ENCODE results near the gene GNGT1. TPM values are rescaled to one million over a fixed set of nuclear protein-coding genes. Genes with fewer than 3 reads are reported as not detected.

Gene GNGT1
- total and polyA plus RNA-seq, 4 donors, result not detected

DNA sequence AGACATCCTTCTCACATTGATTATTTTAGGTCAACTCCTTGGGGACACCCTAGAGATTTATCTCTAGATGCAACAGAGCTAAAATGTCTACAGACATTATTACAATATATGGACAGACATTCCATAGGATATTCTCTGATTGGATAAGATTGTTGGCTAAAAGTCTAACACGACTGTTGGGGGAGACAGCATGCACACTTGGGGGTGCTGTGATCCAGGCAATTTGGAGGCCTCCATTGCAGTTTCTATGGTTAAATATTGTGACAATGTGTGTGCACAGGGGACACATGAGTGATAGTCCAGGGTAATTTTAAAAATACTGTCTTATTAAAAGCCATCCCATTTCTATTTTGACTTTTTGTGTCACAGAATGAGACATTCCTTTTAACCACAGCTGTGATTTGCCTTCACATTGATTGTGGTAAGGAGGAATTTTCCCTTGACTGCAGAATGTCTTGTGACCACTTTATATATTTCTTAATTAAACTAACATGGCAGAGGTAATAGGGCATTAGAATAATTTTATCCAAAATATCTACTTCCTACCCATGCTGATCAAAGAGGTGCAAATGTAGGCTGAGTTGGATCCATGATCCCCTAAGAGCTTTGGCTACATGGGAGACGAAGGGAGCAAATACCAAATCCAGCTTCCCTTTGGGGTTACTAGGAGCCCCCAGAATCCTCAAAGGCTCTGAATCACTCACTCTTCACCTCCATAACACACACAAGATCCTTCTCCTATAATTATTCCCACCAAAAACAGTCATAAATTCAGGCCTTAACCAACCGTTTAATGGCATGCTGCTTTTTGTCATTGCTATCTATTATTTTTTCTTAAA is 23.1 kb upstream of the GNGT1 start:
- no peak for DNase-seq
- no peak overlapping the region for H3K27ac ChIP-seq (ENCODE audit: low read depth in 1 of 2, low read length in 1 of 2)
- peaks cover 0 to 3% (median 0%) of the 10 kb centered on the region in 4 donors for H3K9me3 ChIP-seq (ENCODE audit: control insufficient read depth in 4 of 4, insufficient read depth in 3 of 4, low read length in 3 of 4)
- no peak for ATAC-seq (ENCODE audit: insufficient read depth, low FRiP score)
- no peaks in the 10 kb centered on the region for H3K4me1 ChIP-seq (ENCODE audit: control insufficient read depth in 5 of 5, insufficient read depth in 5 of 5, low read length in 5 of 5)
- peaks cover 0 to 13% (median 0%) of the 10 kb centered on the region in 3 donors for H3K27me3 ChIP-seq (ENCODE audit: control insufficient read depth in 3 of 3, insufficient read depth in 3 of 3, low read length in 2 of 3)
- no peaks in the 10 kb centered on the region for H3K36me3 ChIP-seq (ENCODE audit: control insufficient read depth in 4 of 4, insufficient read depth in 4 of 4, low read length in 4 of 4)
- no peak overlapping the region for H3K4me3 ChIP-seq
- WGBS, 2 donors, result 88% methylated on average over 3 of the region's 3 CpGs
- TF ChIP-seq, protein P1, sequence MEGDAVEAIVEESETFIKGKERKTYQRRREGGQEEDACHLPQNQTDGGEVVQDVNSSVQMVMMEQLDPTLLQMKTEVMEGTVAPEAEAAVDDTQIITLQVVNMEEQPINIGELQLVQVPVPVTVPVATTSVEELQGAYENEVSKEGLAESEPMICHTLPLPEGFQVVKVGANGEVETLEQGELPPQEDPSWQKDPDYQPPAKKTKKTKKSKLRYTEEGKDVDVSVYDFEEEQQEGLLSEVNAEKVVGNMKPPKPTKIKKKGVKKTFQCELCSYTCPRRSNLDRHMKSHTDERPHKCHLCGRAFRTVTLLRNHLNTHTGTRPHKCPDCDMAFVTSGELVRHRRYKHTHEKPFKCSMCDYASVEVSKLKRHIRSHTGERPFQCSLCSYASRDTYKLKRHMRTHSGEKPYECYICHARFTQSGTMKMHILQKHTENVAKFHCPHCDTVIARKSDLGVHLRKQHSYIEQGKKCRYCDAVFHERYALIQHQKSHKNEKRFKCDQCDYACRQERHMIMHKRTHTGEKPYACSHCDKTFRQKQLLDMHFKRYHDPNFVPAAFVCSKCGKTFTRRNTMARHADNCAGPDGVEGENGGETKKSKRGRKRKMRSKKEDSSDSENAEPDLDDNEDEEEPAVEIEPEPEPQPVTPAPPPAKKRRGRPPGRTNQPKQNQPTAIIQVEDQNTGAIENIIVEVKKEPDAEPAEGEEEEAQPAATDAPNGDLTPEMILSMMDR (IDR thresholded peaks at IDR 0.05; ENCODE audit: control extremely low read depth, extremely low read depth), result no peak
- no peak overlapping the region for H3K9ac ChIP-seq (ENCODE audit: insufficient read depth in 1 of 2, low read length in 2 of 2)

DNA sequence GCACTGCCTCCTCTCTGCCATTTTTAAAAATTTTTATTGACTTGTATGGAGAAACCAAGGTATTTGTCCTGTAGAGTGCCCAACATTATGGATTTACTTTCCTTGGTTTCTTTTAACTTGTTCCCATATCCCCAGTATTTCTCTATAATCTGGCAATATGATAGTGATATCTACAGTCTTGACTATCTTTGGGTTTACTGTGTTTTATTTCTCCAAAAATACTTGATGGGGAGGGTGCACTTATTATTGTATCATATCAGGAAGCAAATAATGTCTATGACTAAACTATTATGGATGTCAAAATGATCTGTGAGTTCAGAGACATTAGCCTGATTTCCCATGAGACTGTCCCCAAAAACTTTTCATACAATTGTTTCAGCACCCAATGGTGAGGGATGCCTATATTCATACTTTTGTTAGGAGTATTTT is 22.4 kb upstream of the GNGT1 start:
- DNase-seq (no peak), ATAC-seq (ENCODE audit: insufficient read depth, low FRiP score) (no peak)
- Histone ChIP-seq H3K9me3 (ENCODE audit: control insufficient read depth in 4 of 4, insufficient read depth in 3 of 4, low read length in 3 of 4) (no peaks in the 10 kb centered on the region), H3K36me3 (ENCODE audit: control insufficient read depth in 4 of 4, insufficient read depth in 4 of 4, low read length in 4 of 4) (no peaks in the 10 kb centered on the region), H3K27me3 (ENCODE audit: control insufficient read depth in 3 of 3, insufficient read depth in 3 of 3, low read length in 2 of 3) (peaks cover 0 to 18% (median under 1%) of the 10 kb centered on the region in 3 donors), H3K9ac (ENCODE audit: insufficient read depth in 1 of 2, low read length in 2 of 2) (no peak overlapping the region), H3K27ac (ENCODE audit: low read depth in 1 of 2, low read length in 1 of 2) (no peak overlapping the region), H3K4me1 (ENCODE audit: control insufficient read depth in 5 of 5, insufficient read depth in 5 of 5, low read length in 5 of 5) (no peaks in the 10 kb centered on the region), H3K4me3 (no peak overlapping the region)
- TF ChIP-seq, protein P1 (IDR thresholded peaks at IDR 0.05; ENCODE audit: control extremely low read depth, extremely low read depth), result no peak

DNA sequence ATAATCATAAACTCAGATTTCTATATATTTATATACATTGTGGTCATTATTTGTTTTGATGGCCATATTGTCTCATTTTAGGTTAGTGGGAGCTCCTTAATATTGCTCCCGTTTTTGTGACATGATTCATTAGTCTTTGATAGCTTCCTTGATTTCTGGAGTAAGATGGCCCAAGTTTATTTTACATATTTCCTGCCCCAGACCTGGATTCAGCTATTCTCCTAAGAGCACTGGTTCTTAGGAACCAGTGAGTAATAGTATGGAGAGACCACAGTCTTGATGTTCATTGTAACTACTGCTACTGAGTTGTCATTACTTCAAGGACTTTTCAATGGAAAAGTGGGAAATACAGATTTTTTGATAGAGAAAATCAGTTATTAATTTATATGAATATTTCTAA is 21.8 kb upstream of the GNGT1 start:
- DNase-seq (no peak), ATAC-seq (ENCODE audit: insufficient read depth, low FRiP score) (no peak)
- TF ChIP-seq, protein P1 (IDR thresholded peaks at IDR 0.05; ENCODE audit: control extremely low read depth, extremely low read depth), result no peak
- no peaks in the 10 kb centered on the region for H3K36me3 ChIP-seq (ENCODE audit: control insufficient read depth in 4 of 4, insufficient read depth in 4 of 4, low read length in 4 of 4)
- H3K4me1 ChIP-seq (ENCODE audit: control insufficient read depth in 5 of 5, insufficient read depth in 5 of 5, low read length in 5 of 5), result no peaks in the 10 kb centered on the region
- peaks cover 0 to 23% (median 4%) of the 10 kb centered on the region in 3 donors for H3K27me3 ChIP-seq (ENCODE audit: control insufficient read depth in 3 of 3, insufficient read depth in 3 of 3, low read length in 2 of 3)
- no peak overlapping the region for H3K27ac ChIP-seq (ENCODE audit: low read depth in 1 of 2, low read length in 1 of 2)
- H3K9ac ChIP-seq (ENCODE audit: insufficient read depth in 1 of 2, low read length in 2 of 2), result no peak overlapping the region
- 64 to 88% methylated on average over 1 of the region's 1 CpG for WGBS, 2 donors
- no peaks in the 10 kb centered on the region for H3K9me3 ChIP-seq (ENCODE audit: control insufficient read depth in 4 of 4, insufficient read depth in 3 of 4, low read length in 3 of 4)
- H3K4me3 ChIP-seq, result no peak overlapping the region
